Measurements from ENCODE around the gene HOMER2. TPM values are rescaled to one million over a fixed set of nuclear protein-coding genes. Genes with fewer than 3 reads are reported as not detected.
A peak's percentile ranks its signal among the peaks of the same experiment; 100 is the strongest.

HOMER2 gene
- total and polyA plus RNA-seq, 9 of the 15 experiments (the other 6 are each of a cell fraction or from before 2014, with no cell fraction given) = 0.13 to 0.47 (median 0.29) TPM; not detected in 1

- TF ChIP-seq CHD7 (IDR thresholded peaks at IDR 0.05; ENCODE audit: low read depth, low read length) = no peak
- TF ChIP-seq KLF6 (CRISPR knock-in tag; IDR thresholded peaks at IDR 0.05; ENCODE audit: borderline replicate concordance) = no peak
- peak; percentile 75; the same call in 1 of the 2 replicates for TF ChIP-seq HDAC2 (IDR thresholded peaks at IDR 0.05)
- TF ChIP-seq ZBTB49 (CRISPR knock-in tag; IDR thresholded peaks at IDR 0.05; ENCODE audit: borderline replicate concordance) = no peak
- no peak for TF ChIP-seq NELFE (IDR thresholded peaks at IDR 0.05; ENCODE audit: insufficient read depth, insufficient read length)
- no peak for TF ChIP-seq NFRKB (IDR thresholded peaks at IDR 0.05; ENCODE audit: low read depth)
- no peak for TF ChIP-seq TSC22D4 (tag; IDR thresholded peaks at IDR 0.05)
- peak; percentile 96 for TF ChIP-seq TAL1 (IDR thresholded peaks at IDR 0.05)
- no peak for TF ChIP-seq ZNF668 (CRISPR knock-in tag; IDR thresholded peaks at IDR 0.05)
- TF ChIP-seq SRSF7 (optimal IDR thresholded peaks at IDR 0.05; ENCODE audit: low read depth, low read length) = no peak
Measured at GRCh38 chr15:82849556-82850512, 102.7 kb downstream of the HOMER2 start (continued).

All from K562 (cell line).